Neural cell (in vitro differentiated cells): ENCODE data around the gene GNA12.

Experiments
- TAF1 ChIP-seq: IDR thresholded peaks from 2 replicates; pipeline ENCODE4 v1.6.1; 2012; ENCODE audit warnings: low read depth
- TF ChIP-seq, protein P1 (sequence below): IDR thresholded peaks from 2 replicates; pipeline ENCODE4 v1.6.1; 2012; ENCODE audit warnings: borderline replicate concordance

DNA sequence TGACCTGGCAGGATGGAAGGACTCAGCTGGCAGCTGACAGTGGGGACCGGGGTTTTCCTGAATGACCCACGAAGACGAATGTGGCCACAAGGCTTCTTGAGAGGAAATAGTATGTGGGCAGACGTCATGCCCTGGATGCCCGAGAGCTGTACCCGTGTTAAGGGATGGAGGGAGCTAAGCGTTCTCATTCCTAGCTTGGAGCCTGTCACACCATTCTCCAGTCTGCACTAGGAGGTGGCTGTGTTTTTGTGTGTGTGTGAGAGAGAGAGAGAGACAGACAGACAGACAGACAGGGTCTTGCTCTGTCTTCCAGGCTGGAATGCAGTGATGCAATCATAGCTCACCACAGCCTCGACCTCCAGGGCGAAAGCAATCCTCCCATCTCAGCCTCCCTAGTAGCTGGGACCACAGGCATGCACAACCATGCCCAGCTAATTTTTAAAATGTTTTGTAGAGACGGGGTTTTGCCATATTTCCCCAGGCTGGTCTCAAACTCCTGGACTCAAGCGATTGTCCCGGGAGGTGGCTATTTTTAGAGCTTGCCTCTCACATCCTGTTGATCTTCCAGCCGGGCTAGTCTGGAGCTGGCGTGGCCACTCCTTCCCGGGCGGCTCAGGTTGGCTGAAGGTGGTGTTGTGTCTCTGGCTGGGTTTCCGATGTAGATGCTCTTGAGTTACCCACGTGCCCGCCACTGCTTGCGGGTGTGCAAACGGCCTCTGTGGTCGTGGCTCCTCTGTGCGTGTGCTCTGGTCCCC lies 154.0 kb downstream of the GNA12 start:
- TF ChIP-seq, protein P1, sequence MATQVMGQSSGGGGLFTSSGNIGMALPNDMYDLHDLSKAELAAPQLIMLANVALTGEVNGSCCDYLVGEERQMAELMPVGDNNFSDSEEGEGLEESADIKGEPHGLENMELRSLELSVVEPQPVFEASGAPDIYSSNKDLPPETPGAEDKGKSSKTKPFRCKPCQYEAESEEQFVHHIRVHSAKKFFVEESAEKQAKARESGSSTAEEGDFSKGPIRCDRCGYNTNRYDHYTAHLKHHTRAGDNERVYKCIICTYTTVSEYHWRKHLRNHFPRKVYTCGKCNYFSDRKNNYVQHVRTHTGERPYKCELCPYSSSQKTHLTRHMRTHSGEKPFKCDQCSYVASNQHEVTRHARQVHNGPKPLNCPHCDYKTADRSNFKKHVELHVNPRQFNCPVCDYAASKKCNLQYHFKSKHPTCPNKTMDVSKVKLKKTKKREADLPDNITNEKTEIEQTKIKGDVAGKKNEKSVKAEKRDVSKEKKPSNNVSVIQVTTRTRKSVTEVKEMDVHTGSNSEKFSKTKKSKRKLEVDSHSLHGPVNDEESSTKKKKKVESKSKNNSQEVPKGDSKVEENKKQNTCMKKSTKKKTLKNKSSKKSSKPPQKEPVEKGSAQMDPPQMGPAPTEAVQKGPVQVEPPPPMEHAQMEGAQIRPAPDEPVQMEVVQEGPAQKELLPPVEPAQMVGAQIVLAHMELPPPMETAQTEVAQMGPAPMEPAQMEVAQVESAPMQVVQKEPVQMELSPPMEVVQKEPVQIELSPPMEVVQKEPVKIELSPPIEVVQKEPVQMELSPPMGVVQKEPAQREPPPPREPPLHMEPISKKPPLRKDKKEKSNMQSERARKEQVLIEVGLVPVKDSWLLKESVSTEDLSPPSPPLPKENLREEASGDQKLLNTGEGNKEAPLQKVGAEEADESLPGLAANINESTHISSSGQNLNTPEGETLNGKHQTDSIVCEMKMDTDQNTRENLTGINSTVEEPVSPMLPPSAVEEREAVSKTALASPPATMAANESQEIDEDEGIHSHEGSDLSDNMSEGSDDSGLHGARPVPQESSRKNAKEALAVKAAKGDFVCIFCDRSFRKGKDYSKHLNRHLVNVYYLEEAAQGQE = no peak
- no peak for TF ChIP-seq TAF1
